Tibial artery (tissue), 4 donors: ENCODE results near the gene PRKCI.

ENCODE experiments used
- DNase-seq, 2 donors: peaks; one replicate each; pipeline ENCODE4 v3.0.0-alpha.2; 2019
- H3K27ac ChIP-seq, 2 donors: fragments of 200-600 bp; sonication (generic) in 1 of 2; 1 replicate in 1 of 2; 2 replicates in 1 of 2; pipeline ENCODE4 v1.5.1; 2018 to 2019; ENCODE audit warnings: mild to moderate bottlenecking in 1 of 2
- H3K27me3 ChIP-seq, 2 donors: fragments of 200-600 bp; sonication (generic) in 1 of 2; one replicate each; pipeline versions ENCODE4 v1.5.1 to v1.6.0; 2016 to 2019
- H3K36me3 ChIP-seq, 3 donors: fragments of 200-600 bp; sonication (generic) in 2 of 3; one replicate each; pipeline ENCODE4 v1.5.1; 2016 to 2019; ENCODE audit warnings: mild to moderate bottlenecking in 2 of 3
- H3K4me1 ChIP-seq, 4 donors: fragments of 200-600 bp; sonication (generic) in 2 of 4; 1 replicate in 3 of 4; 2 replicates in 1 of 4; pipeline ENCODE4 v1.5.1; 2016 to 2019
- H3K4me3 ChIP-seq, 2 donors: fragments of 200-600 bp; sonication (generic) in 1 of 2; 1 replicate in 1 of 2; 2 replicates in 1 of 2; pipeline ENCODE4 v1.5.1; 2018 to 2019; ENCODE audit warnings: mild to moderate bottlenecking in 2 of 2
- H3K9me3 ChIP-seq, 3 donors: fragments of 200-600 bp; sonication (generic) in 1 of 3; one replicate each; pipeline ENCODE4 v1.5.1; 2016 to 2019
- intact Hi-C: fragments of 100-400 bp; cut with DNase I; formaldehyde crosslinking; loops from one replicate; pipeline ENCODE4 v1.15.0; 2023; ENCODE audit warnings: low total_unique reads
- TF ChIP-seq, protein P1 (sequence below), 2 experiments: fragments of 200-600 bp in 1 of 2; fragments of 450-650 bp in 1 of 2; IDR thresholded peaks; one replicate each; pipeline ENCODE4 v1.5.1; 2017 to 2019; ENCODE audit warnings: antibody characterized with exemption in 2 of 2, mild to moderate bottlenecking in 1 of 2, moderate library complexity in 1 of 2

The PRKCI gene

DNA sequence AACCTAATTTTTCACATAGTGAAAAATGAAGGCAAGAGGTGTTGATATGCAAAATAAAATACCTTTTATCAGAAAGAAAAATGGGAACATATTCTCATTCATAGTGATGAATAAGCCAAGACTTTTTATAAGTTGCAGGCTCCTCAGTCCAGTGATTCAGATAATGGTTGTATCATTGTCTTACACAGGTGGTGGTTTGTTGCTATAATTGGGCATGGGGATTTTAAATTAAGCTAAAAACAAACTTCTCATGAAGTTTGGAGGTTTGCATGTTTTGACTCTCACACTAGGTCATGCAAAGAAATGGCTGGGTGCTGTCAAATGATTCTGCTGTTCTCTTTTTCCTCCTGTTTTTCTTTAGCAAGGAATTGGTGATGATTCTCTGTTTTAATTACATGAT, 74.5 kb downstream of the PRKCI start:
- intact Hi-C loops, result no loop called here
- peaks cover 43 to 77% (median 57%) of the 10 kb centered on the region in 3 donors for H3K36me3 ChIP-seq
- H3K27ac ChIP-seq, result no peak overlapping the region
- H3K4me3 ChIP-seq, result no peak overlapping the region
- TF ChIP-seq, protein P1, sequence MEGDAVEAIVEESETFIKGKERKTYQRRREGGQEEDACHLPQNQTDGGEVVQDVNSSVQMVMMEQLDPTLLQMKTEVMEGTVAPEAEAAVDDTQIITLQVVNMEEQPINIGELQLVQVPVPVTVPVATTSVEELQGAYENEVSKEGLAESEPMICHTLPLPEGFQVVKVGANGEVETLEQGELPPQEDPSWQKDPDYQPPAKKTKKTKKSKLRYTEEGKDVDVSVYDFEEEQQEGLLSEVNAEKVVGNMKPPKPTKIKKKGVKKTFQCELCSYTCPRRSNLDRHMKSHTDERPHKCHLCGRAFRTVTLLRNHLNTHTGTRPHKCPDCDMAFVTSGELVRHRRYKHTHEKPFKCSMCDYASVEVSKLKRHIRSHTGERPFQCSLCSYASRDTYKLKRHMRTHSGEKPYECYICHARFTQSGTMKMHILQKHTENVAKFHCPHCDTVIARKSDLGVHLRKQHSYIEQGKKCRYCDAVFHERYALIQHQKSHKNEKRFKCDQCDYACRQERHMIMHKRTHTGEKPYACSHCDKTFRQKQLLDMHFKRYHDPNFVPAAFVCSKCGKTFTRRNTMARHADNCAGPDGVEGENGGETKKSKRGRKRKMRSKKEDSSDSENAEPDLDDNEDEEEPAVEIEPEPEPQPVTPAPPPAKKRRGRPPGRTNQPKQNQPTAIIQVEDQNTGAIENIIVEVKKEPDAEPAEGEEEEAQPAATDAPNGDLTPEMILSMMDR (IDR thresholded peaks at IDR 0.05), result no peak
- H3K27me3 ChIP-seq, result no peaks in the 10 kb centered on the region
- H3K4me1 ChIP-seq, result no peaks in the 10 kb centered on the region
- DNase-seq, result no peak
- H3K9me3 ChIP-seq, result no peaks in the 10 kb centered on the region

DNA sequence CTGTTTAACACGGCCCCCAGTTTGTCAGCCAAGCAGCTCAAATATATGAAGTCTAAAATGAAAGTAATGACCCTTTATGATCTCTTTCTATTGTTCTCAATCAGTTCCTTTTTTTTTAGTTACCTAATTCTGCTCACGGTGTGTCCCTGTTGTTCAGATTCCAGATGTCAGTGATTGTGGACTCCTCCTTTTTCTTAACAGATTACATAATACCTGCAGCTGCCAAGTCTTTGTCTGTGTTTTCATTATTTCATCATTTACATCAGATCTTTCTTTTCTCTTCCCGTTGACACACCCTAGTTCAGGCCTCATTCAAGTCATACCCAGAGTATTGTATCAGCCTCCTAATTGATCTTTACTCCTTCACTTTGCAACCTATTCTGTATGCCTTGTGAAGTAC, 79.2 kb downstream of the PRKCI start:
- Histone ChIP-seq H3K27me3 (no peaks in the 10 kb centered on the region), H3K27ac (no peak overlapping the region), H3K36me3 (peaks cover 32 to 49% (median 42%) of the 10 kb centered on the region in 3 donors), H3K9me3 (no peaks in the 10 kb centered on the region), H3K4me1 (no peaks in the 10 kb centered on the region), H3K4me3 (no peak overlapping the region)
- TF ChIP-seq, protein P1 (IDR thresholded peaks at IDR 0.05), result no peak
- intact Hi-C loops, result no loop called here
- DNase-seq, result no peak

DNA sequence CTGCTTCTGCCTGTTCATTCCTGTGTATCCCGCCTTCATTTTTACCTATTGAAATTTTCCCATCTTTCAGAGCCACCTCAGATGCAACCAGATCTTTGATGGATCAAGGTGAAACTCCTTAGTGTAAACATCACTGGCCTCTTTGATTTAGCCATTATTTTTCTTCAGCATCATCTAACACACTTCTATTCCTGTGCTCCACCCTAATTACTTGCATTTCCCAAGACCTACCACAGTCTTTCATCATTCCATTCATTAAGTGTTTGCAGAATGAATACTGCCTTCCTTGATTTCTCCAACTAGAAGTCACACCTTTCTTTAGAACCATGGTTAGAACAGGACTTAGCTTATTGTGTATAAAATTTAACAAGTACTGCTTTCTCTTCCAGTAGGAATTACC, 79.8 kb downstream of the PRKCI start:
- no peaks in the 10 kb centered on the region for H3K27me3 ChIP-seq
- no peak for DNase-seq
- H3K36me3 ChIP-seq, result peaks cover 32 to 47% (median 39%) of the 10 kb centered on the region in 3 donors
- TF ChIP-seq, protein P1 (IDR thresholded peaks at IDR 0.05), result no peak
- no peaks in the 10 kb centered on the region for H3K4me1 ChIP-seq
- no peak overlapping the region for H3K4me3 ChIP-seq
- no peaks in the 10 kb centered on the region for H3K9me3 ChIP-seq
- H3K27ac ChIP-seq, result no peak overlapping the region
- intact Hi-C loops, result no loop called here

DNA sequence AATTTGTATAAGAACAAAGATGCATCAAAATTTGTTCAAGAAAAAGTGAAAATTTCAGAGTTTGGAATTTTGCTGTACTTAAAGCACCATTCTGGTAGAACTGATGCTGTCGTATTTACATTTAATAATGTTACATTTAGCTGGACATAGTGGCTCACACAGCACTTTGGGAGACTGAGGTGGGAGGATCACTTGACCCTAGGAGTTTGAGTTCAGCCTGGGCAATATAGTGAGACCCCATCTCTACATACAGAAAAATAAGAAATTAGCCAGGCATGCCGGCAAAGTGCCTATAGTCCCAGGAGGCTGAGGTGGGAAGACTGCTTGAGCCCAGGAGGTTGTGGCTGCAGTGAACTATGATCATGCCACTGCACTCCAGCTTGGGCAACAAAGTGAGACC, 83.8 kb downstream of the PRKCI start:
- H3K27ac ChIP-seq, result no peak overlapping the region
- no peak overlapping the region for H3K4me3 ChIP-seq
- no peaks in the 10 kb centered on the region for H3K9me3 ChIP-seq
- no peaks in the 10 kb centered on the region for H3K27me3 ChIP-seq
- intact Hi-C loops, result no loop called here
- DNase-seq, result no peak
- TF ChIP-seq, protein P1 (IDR thresholded peaks at IDR 0.05), result no peak
- peaks cover 0 to 4% (median 0%) of the 10 kb centered on the region in 4 donors for H3K4me1 ChIP-seq
- H3K36me3 ChIP-seq, result peaks cover 0 to 14% (median 10%) of the 10 kb centered on the region in 3 donors

DNA sequence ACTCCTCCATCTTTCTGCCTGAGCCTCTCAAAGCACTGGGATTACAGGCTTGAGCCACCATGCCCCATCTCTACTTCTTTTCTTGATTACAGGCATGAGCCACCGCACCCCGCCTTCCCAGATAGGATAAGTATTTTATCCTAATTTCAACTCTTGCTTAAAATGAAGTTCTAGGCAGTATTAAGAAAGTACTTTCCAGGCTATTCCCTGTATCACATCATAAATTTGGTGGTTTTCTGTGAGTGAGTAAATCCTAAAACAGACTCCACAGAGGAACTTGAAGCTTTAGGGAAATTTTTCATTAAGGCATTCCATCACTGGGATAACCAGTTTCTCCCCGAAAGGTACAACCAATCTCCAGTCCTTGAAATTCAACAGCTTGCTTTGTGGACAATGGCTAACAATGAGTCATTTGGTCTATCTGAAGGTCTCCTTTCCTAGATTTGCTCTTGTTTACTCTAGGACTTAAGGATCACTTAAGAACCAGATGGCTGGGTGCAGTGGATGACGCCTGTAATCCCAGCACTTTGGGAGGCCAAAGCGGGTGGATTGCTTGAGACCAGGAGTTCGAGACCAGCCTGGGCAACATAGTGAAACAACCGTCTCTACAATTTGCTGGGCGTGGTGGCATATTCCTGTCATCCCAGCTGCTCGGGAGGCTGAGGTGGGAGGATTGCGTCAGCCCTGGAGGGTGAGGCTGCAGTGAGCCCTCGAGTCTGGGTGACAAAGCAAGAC, 85.6 kb downstream of the PRKCI start:
- DNase-seq, result no peak
- Histone ChIP-seq H3K9me3 (no peaks in the 10 kb centered on the region), H3K4me3 (no peak overlapping the region), H3K27me3 (no peaks in the 10 kb centered on the region), H3K27ac (no peak overlapping the region), H3K36me3 (no peaks in the 10 kb centered on the region), H3K4me1 (peaks cover 0 to 4% (median 0%) of the 10 kb centered on the region in 4 donors)
- intact Hi-C loops, result no loop called here
- TF ChIP-seq, protein P1 (IDR thresholded peaks at IDR 0.05), result no peak
